Endothelial cell of umbilical vein (primary cell): Measurements from ENCODE around the gene ANXA6. TPM values are rescaled to one million over a fixed set of nuclear protein-coding genes. Genes with fewer than 3 reads are reported as not detected.

Experiments
- BruUV-seq: library from RNA; stranded (reverse); fragments of 400-500 nt; replicated peaks from 2 replicates; lab custom pipeline; 2021; lab: Mats Ljungman, UMichigan
- CTCF ChIA-PET: fragments of 300-600, 350-600 bp; sonication (Branson Sonifier 250); formaldehyde crosslinking; loops from one replicate; lab custom pipeline; 2021; ENCODE audit warnings: antibody characterized with exemption, inconsistent platforms; lab: Charles Lee
- POLR2A ChIA-PET: fragments of 300-600, 350-600 bp; sonication (Branson Sonifier 250); formaldehyde crosslinking; loops from one replicate; lab custom pipeline; 2021; ENCODE audit warnings: antibody characterized with exemption, inconsistent platforms; lab: Charles Lee
- DNase-seq: peaks from one replicate; pipeline ENCODE4 v3.0.0-alpha.2; 2011; ENCODE audit warnings: low read depth, low spot score
- FAIRE-seq: peaks from 2 replicates; lab custom pipeline; 2011; peaks lifted over from hg19 to GRCh38; lab: Jason Lieb, UNC
- H2AFZ ChIP-seq: 2 replicates; pipeline ENCODE4 v1.6.0; 2012; ENCODE audit warnings: low read depth, low read length, control low read depth, inconsistent platforms
- H3K27ac ChIP-seq: 2 replicates; pipeline ENCODE4 v1.5.1; 2011; ENCODE audit warnings: low read depth, mild to moderate bottlenecking, control low read depth, low read length, moderate library complexity; ENCODE audit not compliant: insufficient read depth
- H3K27me3 ChIP-seq, 2 experiments: 2 replicates each; pipeline versions ENCODE4 v1.6.0 to v1.6.1; 2011; ENCODE audit warnings: low read length in 2 of 2, mixed read lengths in 1 of 2; ENCODE audit not compliant: control insufficient read depth in 2 of 2, insufficient read depth in 2 of 2
- H3K36me3 ChIP-seq, 2 experiments: 2 replicates in 1 of 2; 3 replicates in 1 of 2; pipeline ENCODE4 v1.5.1; 2011; ENCODE audit warnings: low read length in 2 of 2, mild to moderate bottlenecking in 1 of 2, moderate library complexity in 1 of 2; ENCODE audit not compliant: control insufficient read depth in 2 of 2, insufficient read depth in 2 of 2; ENCODE audit errors: extremely low read depth in 1 of 2
- H3K4me1 ChIP-seq: 3 replicates; pipeline ENCODE4 v1.5.1; 2011; ENCODE audit warnings: mild to moderate bottlenecking, low read length; ENCODE audit not compliant: control insufficient read depth, insufficient read depth; ENCODE audit errors: extremely low read depth
- H3K4me2 ChIP-seq: 2 replicates; pipeline ENCODE4 v1.6.1; 2011; ENCODE audit warnings: low read length, control low read depth, mixed read lengths; ENCODE audit not compliant: insufficient read depth
- H3K4me3 ChIP-seq, 3 experiments: fragments of 200-600 bp in 1 of 3; sonication (generic), shearing (Covaris generic) in 1 of 3; replicated peaks in 1 of 3; 2 replicates each; pipeline ENCODE4 v1.5.1; 2011 to 2016; ENCODE audit warnings: control low read depth in 3 of 3, low read length in 3 of 3, mild to moderate bottlenecking in 2 of 3, inconsistent platforms in 1 of 3, low read depth in 1 of 3, moderate library complexity in 1 of 3; ENCODE audit not compliant: insufficient read depth in 1 of 3
- H3K79me2 ChIP-seq: 2 replicates; pipeline ENCODE4 v1.6.0; 2012; ENCODE audit warnings: low read length, inconsistent platforms; ENCODE audit not compliant: control insufficient read depth, insufficient read depth
- H3K9ac ChIP-seq: replicated peaks from 2 replicates; pipeline ENCODE3; 2011; ENCODE audit warnings: low read length, control low read depth; ENCODE audit not compliant: insufficient read depth; ENCODE audit errors: extremely low read depth
- H3K9me1 ChIP-seq: replicated peaks from 3 replicates; pipeline ENCODE4 v1.6.0; 2011; ENCODE audit warnings: mild to moderate bottlenecking, low read length; ENCODE audit not compliant: control insufficient read depth, insufficient read depth; ENCODE audit errors: extremely low read depth
- H3K9me3 ChIP-seq: replicated peaks from 2 replicates; pipeline ENCODE4 v1.5.1; 2012; ENCODE audit warnings: low read length, inconsistent platforms; ENCODE audit not compliant: control insufficient read depth, insufficient read depth
- H4K20me1 ChIP-seq: replicated peaks from 2 replicates; pipeline ENCODE3; 2011; ENCODE audit warnings: mild to moderate bottlenecking, low read length; ENCODE audit not compliant: control insufficient read depth, insufficient read depth; ENCODE audit errors: extremely low read depth
- EZH2 ChIP-seq: IDR thresholded peaks from 2 replicates; pipeline ENCODE4 v1.6.1; 2012; ENCODE audit warnings: borderline replicate concordance, low read depth, mild to moderate bottlenecking, moderate library complexity, low read length, inconsistent platforms; ENCODE audit not compliant: severe bottlenecking
- FOS ChIP-seq: IDR thresholded peaks from 2 replicates; pipeline ENCODE4 v1.6.1; 2011; ENCODE audit warnings: mild to moderate bottlenecking, low read length, moderate library complexity, borderline replicate concordance; ENCODE audit not compliant: insufficient read depth
- GATA2 ChIP-seq: IDR thresholded peaks from 2 replicates; pipeline ENCODE4 v1.7.0; 2011; ENCODE audit warnings: low read depth, mild to moderate bottlenecking, moderate library complexity, mixed read lengths, low read length; ENCODE audit not compliant: insufficient read length, insufficient read depth
- JUN ChIP-seq: IDR thresholded peaks from 2 replicates; pipeline ENCODE4 v1.6.1; 2011; ENCODE audit warnings: borderline replicate concordance, low read depth; ENCODE audit not compliant: insufficient read length, insufficient read depth
- MYC ChIP-seq: IDR thresholded peaks from one replicate; pipeline ENCODE4 v1.6.1; 2011; ENCODE audit warnings: mild to moderate bottlenecking, low read depth, low read length
- POLR2A ChIP-seq: IDR thresholded peaks from 2 replicates; pipeline ENCODE4 v1.6.1; 2012; ENCODE audit warnings: low read depth, mild to moderate bottlenecking, control low read depth, low read length
- POLR2AphosphoS5 ChIP-seq: IDR thresholded peaks from 2 replicates; pipeline ENCODE4 v1.6.1; 2012; ENCODE audit warnings: low read depth, mild to moderate bottlenecking, control low read depth, low read length, moderate library complexity; ENCODE audit not compliant: insufficient read depth
- dilution Hi-C: fragments of 300-500 bp; cut with MboI; formaldehyde crosslinking; loops from one replicate; pipeline ENCODE4 v1.15.0; 2019; ENCODE audit warnings: low sequenced_read_pairs; ENCODE audit not compliant: extremely low pct_ligation_motif_present
- intact Hi-C: fragments of 100-400 bp; cut with micrococcal nuclease; formaldehyde crosslinking; loops from one replicate; pipeline ENCODE4 v1.10.0; 2022
- polyA plus RNA-seq, 4 experiments: library from polyadenylated mRNA; depleted of rRNA in 3 of 4; stranded (reverse) in 3 of 4; unstranded in 1 of 4; fragments of >200 nt; gene quantifications; 2 replicates each; pipeline versions ENCODE4 v1.2.1 to v1.2.3, GENCODE V29; 2011 to 2012; ENCODE audit warnings: missing spikeins in 1 of 4
- total RNA-seq: library from RNA; stranded (reverse); gene quantifications from 2 replicates; pipeline ENCODE4 v1.2.3, GENCODE V29; 2021
- TF ChIP-seq, protein P1 (sequence below), 2 donors: IDR thresholded peaks; 1 replicate in 1 of 2; 2 replicates in 1 of 2; pipeline ENCODE4 v1.5.1; 2011; ENCODE audit warnings: low read length in 2 of 2, mild to moderate bottlenecking in 2 of 2, moderate library complexity in 2 of 2, control low read depth in 1 of 2, inconsistent platforms in 1 of 2, low read depth in 1 of 2; ENCODE audit not compliant: insufficient read depth in 1 of 2; ENCODE audit errors: extremely low read depth in 1 of 2
- TF ChIP-seq, protein P2 (sequence below): IDR thresholded peaks from 2 replicates; pipeline ENCODE4 v1.6.1; 2011; ENCODE audit not compliant: insufficient read depth, insufficient read length

The ANXA6 gene
- total and polyA plus RNA-seq, 2 donors (not counting 3 experiments of a cell fraction or from before 2014, with no cell fraction given), result 195 to 266 TPM

DNA sequence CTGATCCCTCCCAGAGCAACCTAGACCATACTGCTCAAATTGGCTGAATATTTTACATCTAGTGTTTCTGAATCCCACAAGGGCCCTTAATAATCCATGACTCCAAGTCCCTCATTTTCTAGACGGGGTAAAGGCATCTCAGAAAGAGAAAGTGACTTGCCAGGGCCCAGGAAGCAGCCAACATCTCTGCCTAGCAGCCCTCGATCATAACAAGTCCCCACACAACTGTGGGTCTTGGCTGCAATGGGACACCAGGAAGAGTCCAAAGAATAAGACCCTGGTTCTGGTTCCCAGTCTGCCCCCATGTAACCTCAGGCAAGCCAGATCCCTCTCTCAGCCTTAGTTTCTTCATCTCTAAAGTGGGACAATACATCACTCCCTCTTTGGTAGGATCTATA is 6.3 kb downstream of the ANXA6 start:
- intact Hi-C loops, result no loop called here
- H3K4me2 ChIP-seq, result no peak overlapping the region
- H3K36me3 ChIP-seq, result peaks cover 10 to 11% of the 10 kb centered on the region in 2 experiments
- H3K27ac ChIP-seq, result no peak overlapping the region
- H3K9me1 ChIP-seq, result no peaks in the 10 kb centered on the region
- no peak overlapping the region for H3K9ac ChIP-seq
- FAIRE-seq, result no peak
- CTCF ChIA-PET, result interaction anchor here (1.4 to 4.4 kb wide), 5 partner anchors 10 to 99 kb away, joined by 4 to 32 read pairs (median 8); no protein-coding TSS in a partner anchor
- peaks cover 29% of the 10 kb centered on the region for H3K4me1 ChIP-seq
- BruUV-seq, result no TSS peak
- peaks cover 69% of the 10 kb centered on the region for H3K79me2 ChIP-seq
- no peak overlapping the region for H2AFZ ChIP-seq
- dilution Hi-C loops, result no loop called here
- H4K20me1 ChIP-seq, result peaks cover 8% of the 10 kb centered on the region
- TF ChIP-seq, protein P1, sequence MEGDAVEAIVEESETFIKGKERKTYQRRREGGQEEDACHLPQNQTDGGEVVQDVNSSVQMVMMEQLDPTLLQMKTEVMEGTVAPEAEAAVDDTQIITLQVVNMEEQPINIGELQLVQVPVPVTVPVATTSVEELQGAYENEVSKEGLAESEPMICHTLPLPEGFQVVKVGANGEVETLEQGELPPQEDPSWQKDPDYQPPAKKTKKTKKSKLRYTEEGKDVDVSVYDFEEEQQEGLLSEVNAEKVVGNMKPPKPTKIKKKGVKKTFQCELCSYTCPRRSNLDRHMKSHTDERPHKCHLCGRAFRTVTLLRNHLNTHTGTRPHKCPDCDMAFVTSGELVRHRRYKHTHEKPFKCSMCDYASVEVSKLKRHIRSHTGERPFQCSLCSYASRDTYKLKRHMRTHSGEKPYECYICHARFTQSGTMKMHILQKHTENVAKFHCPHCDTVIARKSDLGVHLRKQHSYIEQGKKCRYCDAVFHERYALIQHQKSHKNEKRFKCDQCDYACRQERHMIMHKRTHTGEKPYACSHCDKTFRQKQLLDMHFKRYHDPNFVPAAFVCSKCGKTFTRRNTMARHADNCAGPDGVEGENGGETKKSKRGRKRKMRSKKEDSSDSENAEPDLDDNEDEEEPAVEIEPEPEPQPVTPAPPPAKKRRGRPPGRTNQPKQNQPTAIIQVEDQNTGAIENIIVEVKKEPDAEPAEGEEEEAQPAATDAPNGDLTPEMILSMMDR (IDR thresholded peaks at IDR 0.05; ENCODE audit: extremely low read depth in 1 of 2, insufficient read depth in 1 of 2, low read depth in 1 of 2, low read length in 2 of 2), result no peak
- TF ChIP-seq POLR2A (no peak), MYC (no peak), JUN (no peak), FOS (no peak), GATA2 (no peak), EZH2 (no peak), POLR2AphosphoS5 (no peak)
- TF ChIP-seq, protein P2, sequence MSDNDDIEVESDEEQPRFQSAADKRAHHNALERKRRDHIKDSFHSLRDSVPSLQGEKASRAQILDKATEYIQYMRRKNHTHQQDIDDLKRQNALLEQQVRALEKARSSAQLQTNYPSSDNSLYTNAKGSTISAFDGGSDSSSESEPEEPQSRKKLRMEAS, result no peak
- H3K27me3 ChIP-seq, result no peaks in the 10 kb centered on the region
- H3K4me3 ChIP-seq, result no peak overlapping the region
- DNase-seq, result no peak
- H3K9me3 ChIP-seq, result no peaks in the 10 kb centered on the region
- POLR2A ChIA-PET, result no interaction called here
